Fibroblast of villous mesenchyme (primary cell): ENCODE results near the gene FASTKD3. TPM values are rescaled to one million over a fixed set of nuclear protein-coding genes. Genes with fewer than 3 reads are reported as not detected.

Experiments
- DNase-seq: peaks from one replicate; pipeline ENCODE4 v3.0.0-alpha.2; 2010; ENCODE audit warnings: low read depth
- H3K4me3 ChIP-seq: 2 replicates; pipeline ENCODE4 v1.5.1; 2011; ENCODE audit warnings: low read depth, mild to moderate bottlenecking, low read length
- total RNA-seq: library from RNA; depleted of rRNA; stranded (reverse); fragments of >200 nt; gene quantifications from 2 replicates; pipeline ENCODE4 v1.2.3, GENCODE V29; 2012
- TF ChIP-seq, protein P1 (sequence below): IDR thresholded peaks from 2 replicates; pipeline ENCODE4 v1.5.1; 2012; ENCODE audit warnings: low read depth, mild to moderate bottlenecking, low read length; ENCODE audit not compliant: insufficient read depth

The FASTKD3 gene
- total RNA-seq, 1 donor, result 22.0 TPM

DNA sequence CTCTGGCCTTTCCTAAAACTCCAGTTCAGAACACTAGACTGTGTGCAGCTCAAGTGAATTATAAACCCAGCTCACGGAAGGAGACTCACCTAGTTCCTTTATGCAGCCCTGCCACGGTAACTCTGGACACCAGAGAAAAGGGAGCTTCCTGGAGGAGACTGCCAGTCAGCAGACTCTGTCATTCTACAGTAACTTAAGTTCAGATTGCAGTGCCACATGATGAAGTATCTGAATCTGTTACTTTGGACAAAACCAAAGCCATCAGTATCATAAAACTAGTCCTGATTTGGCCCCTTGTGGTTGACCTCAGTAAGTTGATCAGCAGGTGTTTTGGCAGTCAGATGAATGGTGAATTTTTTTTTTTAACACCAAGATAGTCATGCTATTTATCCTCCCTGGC, 2.8 kb upstream of the FASTKD3 start:
- TF ChIP-seq, protein P1, sequence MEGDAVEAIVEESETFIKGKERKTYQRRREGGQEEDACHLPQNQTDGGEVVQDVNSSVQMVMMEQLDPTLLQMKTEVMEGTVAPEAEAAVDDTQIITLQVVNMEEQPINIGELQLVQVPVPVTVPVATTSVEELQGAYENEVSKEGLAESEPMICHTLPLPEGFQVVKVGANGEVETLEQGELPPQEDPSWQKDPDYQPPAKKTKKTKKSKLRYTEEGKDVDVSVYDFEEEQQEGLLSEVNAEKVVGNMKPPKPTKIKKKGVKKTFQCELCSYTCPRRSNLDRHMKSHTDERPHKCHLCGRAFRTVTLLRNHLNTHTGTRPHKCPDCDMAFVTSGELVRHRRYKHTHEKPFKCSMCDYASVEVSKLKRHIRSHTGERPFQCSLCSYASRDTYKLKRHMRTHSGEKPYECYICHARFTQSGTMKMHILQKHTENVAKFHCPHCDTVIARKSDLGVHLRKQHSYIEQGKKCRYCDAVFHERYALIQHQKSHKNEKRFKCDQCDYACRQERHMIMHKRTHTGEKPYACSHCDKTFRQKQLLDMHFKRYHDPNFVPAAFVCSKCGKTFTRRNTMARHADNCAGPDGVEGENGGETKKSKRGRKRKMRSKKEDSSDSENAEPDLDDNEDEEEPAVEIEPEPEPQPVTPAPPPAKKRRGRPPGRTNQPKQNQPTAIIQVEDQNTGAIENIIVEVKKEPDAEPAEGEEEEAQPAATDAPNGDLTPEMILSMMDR, result no peak
- H3K4me3 ChIP-seq, result no peak overlapping the region
- no peak for DNase-seq

DNA sequence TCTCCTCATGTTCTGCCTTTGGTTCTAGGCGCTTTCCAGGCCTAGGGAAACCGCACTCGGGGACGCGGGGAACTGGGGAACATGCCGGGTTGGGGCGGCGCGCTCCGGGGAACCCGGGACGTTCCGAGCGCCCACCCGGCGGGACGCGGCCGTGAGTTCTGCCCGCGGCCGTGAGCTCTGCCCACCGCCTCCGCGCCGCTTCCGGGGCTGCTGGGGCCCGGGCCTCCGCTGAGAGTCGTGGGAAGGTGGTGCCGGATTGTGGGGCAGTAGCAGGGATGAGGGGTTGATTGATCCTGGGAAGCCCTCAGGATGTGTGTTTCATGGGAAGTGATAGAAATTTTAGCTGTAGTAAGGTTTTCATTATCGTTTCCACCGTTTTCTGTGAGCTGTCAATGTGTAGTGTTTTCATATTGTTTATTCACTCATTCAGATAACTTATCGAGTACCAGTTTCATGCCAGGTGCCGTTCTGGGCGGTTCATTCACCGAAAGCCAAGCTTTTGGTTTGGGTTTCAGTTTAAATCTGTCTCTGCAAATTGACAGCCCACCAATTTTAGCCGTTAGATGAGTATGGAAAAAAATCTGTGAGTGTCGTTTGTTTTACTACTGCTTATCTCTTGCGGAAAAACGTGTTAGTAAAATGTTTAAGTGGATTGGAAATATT, 774 bp upstream of the FASTKD3 start:
- peak overlapping the region; percentile 87 for H3K4me3 ChIP-seq
- DNase-seq, result no peak
- TF ChIP-seq, protein P1, result no peak

DNA sequence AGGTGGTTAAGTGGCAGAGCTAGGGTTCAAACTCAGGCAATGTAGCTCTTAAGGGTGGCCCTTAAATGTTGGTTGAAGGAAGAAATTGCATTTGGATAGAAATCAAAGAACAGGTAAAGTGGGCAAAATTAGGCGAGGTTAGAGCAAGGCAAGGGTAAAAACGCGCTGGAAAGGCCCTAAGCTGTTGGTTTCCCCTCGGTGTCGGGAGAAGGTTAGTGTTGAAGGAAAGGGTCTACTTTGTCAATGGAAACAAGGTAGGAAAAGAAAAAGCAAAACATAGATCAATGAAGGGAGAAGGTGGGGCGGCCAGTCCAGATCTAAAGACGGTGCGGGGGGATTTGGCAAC, 431 bp downstream of the FASTKD3 start:
- DNase-seq, result no peak
- TF ChIP-seq, protein P1, result no peak
- peak overlapping the region; percentile 87 for H3K4me3 ChIP-seq

DNA sequence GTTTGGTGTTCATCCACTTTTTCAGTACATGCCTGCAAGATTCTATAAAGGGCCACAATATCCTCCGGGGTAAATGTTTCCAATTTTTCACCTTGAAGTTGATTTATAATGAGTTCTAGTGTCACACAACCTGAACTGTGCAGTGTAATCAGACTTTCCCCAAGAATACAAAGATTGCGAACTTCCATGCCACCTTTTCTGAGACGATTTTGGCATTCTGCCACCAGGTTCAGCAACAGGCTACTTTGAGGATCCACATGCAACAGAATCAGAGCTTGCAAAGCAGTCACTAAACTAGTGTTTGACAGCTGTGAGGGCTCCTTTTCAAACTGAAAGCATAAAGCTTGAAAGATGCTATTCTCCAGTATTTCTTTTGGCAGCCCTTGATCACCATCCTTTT, 1.6 kb downstream of the FASTKD3 start:
- H3K4me3 ChIP-seq, result no peak overlapping the region
- TF ChIP-seq, protein P1, result no peak
- no peak for DNase-seq

DNA sequence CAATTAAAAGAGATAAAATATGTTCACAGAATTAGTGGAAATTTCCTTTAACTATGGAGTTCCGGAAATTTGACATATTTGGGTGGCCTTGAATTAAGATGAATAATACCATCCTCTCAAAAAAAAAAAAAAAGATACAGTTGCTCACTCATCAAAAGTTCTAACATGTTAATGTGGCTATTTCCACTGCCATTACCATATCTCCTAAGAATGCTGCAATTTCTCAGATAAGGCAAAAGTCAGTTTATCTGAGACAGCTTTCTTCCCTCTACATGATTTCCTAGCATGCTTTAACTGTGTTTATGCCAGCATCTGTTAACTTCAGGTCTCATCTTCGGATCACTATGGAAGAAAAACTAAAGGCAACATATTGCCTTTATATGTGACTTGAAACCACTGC, 2.6 kb downstream of the FASTKD3 start:
- TF ChIP-seq, protein P1, result no peak
- no peak overlapping the region for H3K4me3 ChIP-seq
- DNase-seq, result no peak

DNA sequence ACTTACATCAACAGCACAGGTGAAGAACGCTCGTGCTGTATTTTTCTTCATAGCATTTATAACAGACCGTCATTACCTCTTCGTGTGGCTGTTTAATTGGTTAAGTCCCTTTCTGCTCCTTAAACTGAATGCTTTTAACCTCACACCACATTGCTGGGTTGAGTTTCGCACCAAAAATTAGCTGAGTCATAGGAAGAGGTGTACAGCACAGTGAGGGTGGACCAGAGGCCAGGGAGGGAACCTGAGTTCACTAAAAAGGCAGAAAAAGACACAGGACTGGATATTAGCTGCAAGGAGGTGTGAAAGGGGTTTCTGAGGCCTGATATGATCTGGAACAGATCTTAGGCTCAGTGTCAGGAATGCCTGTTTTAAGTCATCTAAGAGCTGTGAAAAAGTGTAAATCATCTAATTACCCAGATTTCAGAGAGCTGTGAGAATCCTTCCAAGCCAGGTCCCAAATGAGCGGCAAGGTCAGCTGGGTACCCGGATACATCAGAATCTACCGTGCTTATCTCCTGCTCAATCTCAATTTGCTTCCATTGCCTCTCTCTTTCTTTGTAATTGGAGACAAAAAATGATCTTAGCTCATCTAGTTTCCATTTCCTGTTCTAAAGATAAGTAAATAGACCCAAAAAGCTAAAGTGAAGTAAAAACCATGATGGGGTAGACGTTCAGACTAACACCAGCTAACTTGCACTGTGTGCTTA, 10.8 kb downstream of the FASTKD3 start:
- TF ChIP-seq, protein P1, result no peak
- DNase-seq, result no peak
- H3K4me3 ChIP-seq, result no peak overlapping the region
